GM18858 (cell line): ENCODE results near the gene KIFAP3.
"Not testable (repeated sequence)": the region's sequence is repeated elsewhere in the genome, so short reads cannot be mapped to it uniquely, and the experiment has no call there.

Source experiments
- ATAC-seq: cut with Tn5 transposase; IDR thresholded peaks from one replicate; pipeline ENCODE4 v1.9.1; 2021; ENCODE audit not compliant: unreplicated experiment

KIFAP3 gene

GRCh38 chr1:169925505-169926482 lies 148.7 kb downstream of the KIFAP3 start:
- peak; percentile 68 for ATAC-seq

- ATAC-seq, result no peak
Measured at GRCh38 chr1:169924829-169925228, 149.7 kb downstream of the KIFAP3 start.

- ATAC-seq, result no peak
Measured at GRCh38 chr1:169924063-169924462, 150.4 kb downstream of the KIFAP3 start.

GRCh38 chr1:169921080-169921479 lies 153.4 kb downstream of the KIFAP3 start:
- ATAC-seq, result no peak

GRCh38 chr1:169918927-169919326 lies 155.6 kb downstream of the KIFAP3 start:
- no peak for ATAC-seq

GRCh38 chr1:169918220-169918619 lies 156.3 kb downstream of the KIFAP3 start:
- ATAC-seq, result not testable (repeated sequence)

- no peak for ATAC-seq
Measured at GRCh38 chr1:169915150-169915549, 159.3 kb downstream of the KIFAP3 start.

GRCh38 chr1:169914531-169914930 lies 160.0 kb downstream of the KIFAP3 start:
- ATAC-seq, result no peak

GRCh38 chr1:169909499-169909898 lies 165.0 kb downstream of the KIFAP3 start:
- no peak for ATAC-seq

- ATAC-seq, result no peak
Measured at GRCh38 chr1:169906938-169907337, 167.6 kb downstream of the KIFAP3 start.

- no peak for ATAC-seq
Measured at GRCh38 chr1:169904834-169905233, 169.7 kb downstream of the KIFAP3 start.

GRCh38 chr1:169902751-169903150 lies 171.7 kb downstream of the KIFAP3 start:
- ATAC-seq, result no peak

- no peak for ATAC-seq
Measured at GRCh38 chr1:169901115-169901514, 173.4 kb downstream of the KIFAP3 start.

GRCh38 chr1:169900571-169900970 lies 173.9 kb downstream of the KIFAP3 start:
- ATAC-seq, result no peak

- ATAC-seq, result no peak
Measured at GRCh38 chr1:169899519-169900217, 174.8 kb downstream of the KIFAP3 start.

- no peak for ATAC-seq
Measured at GRCh38 chr1:169896013-169896412, 178.5 kb downstream of the KIFAP3 start.

- no peak for ATAC-seq
Measured at GRCh38 chr1:169894424-169895145, 179.9 kb downstream of the KIFAP3 start.

- ATAC-seq, result peak; percentile 64
Measured at GRCh38 chr1:169893645-169894423, 180.7 kb downstream of the KIFAP3 start, which contains the start of gene SCYL3. Gene SCYL3 (minus strand): TSS chr1:169893896. CDS start chr1:169888840, 5,056 bp downstream.

- ATAC-seq, result peak; percentile 8
Measured at GRCh38 chr1:169892927-169893644, 181.4 kb downstream of the KIFAP3 start.
